Measurements from ENCODE around the gene COL4A4. TPM values are rescaled to one million over a fixed set of nuclear protein-coding genes. Genes with fewer than 3 reads are reported as not detected.

COL4A4 gene
- total and polyA plus RNA-seq, 2 of the 13 experiments (the other 11 are each of a cell fraction or from before 2014, with no cell fraction given), result not detected

GRCh38 chr2:227118353-227118752, 45.7 kb downstream of the COL4A4 start (continued):
- no peak for TF ChIP-seq ZBED4 (CRISPR knock-in tag; IDR thresholded peaks at IDR 0.05; ENCODE audit: borderline replicate concordance)
- TF ChIP-seq WIZ (CRISPR knock-in tag; IDR thresholded peaks at IDR 0.05), result no peak
- TF ChIP-seq KLF9 (CRISPR knock-in tag; IDR thresholded peaks at IDR 0.05; ENCODE audit: low read depth), result no peak
- TF ChIP-seq ZBTB1 (CRISPR knock-in tag; IDR thresholded peaks at IDR 0.05; ENCODE audit: borderline replicate concordance), result no peak

GRCh38 chr2:227117852-227118251, 46.2 kb downstream of the COL4A4 start:
- WGBS (ENCODE audit: low lambda C conversion rate), result 4% methylated on average over 3 of the region's 3 CpGs
- H3K4me3 ChIP-seq (replicated peaks in 1 of 3; ENCODE audit: insufficient read depth in 1 of 3, low read depth in 2 of 3, low read length in 3 of 3), result no peak overlapping the region
- H3K4me2 ChIP-seq (ENCODE audit: low read depth, low read length), result no peak overlapping the region
- no peaks in the 10 kb centered on the region for H3K79me2 ChIP-seq (ENCODE audit: insufficient read depth, low read length)
- CTCF ChIA-PET (ENCODE audit: low intra/inter-chr PET ratio, low total read pairs), result no interaction called here
- H3K27ac ChIP-seq (ENCODE audit: extremely low read length, insufficient read depth, low read length), result no peak overlapping the region
- ATAC-seq (no peak), FAIRE-seq (no peak), DNase-seq (ENCODE audit: low spot score) (no peak)
- in situ Hi-C loops (cut with HindIII; ENCODE audit: extremely low pct_ligation_motif_present, low pct_unique_long_range_greater_than_20kb) (no loop called here), intact Hi-C loops (cut with micrococcal nuclease; ENCODE audit: unreplicated experiment) (no loop called here)
- H3K36me3 ChIP-seq (replicated peaks in 1 of 2; ENCODE audit: control insufficient read depth in 1 of 2, insufficient read depth in 2 of 2, low read length in 2 of 2), result no peaks in the 10 kb centered on the region
- BruUV-seq (replicated peaks), result no TSS peak
- no peaks in the 10 kb centered on the region for H3K4me1 ChIP-seq (ENCODE audit: insufficient read depth, low read length)
- POLR2A ChIA-PET, result no interaction called here
- no peaks in the 10 kb centered on the region for H3K9me3 ChIP-seq (ENCODE audit: low read length)
- no peak overlapping the region for H3K9ac ChIP-seq (ENCODE audit: insufficient read depth, low read depth, low read length)
- no peaks in the 10 kb centered on the region for H3K27me3 ChIP-seq (ENCODE audit: control insufficient read depth in 1 of 2, insufficient read depth in 2 of 2, low read length in 2 of 2)
- H4K20me1 ChIP-seq (ENCODE audit: insufficient read depth, low read length), result no peaks in the 10 kb centered on the region
- no peak overlapping the region for H2AFZ ChIP-seq (ENCODE audit: low read length)
- TF ChIP-seq RORA (CRISPR knock-in tag; IDR thresholded peaks at IDR 0.05) (no peak), PATZ1 (CRISPR knock-in tag; IDR thresholded peaks at IDR 0.05) (no peak), ZNF670 (CRISPR knock-in tag; IDR thresholded peaks at IDR 0.05; ENCODE audit: borderline replicate concordance) (no peak), ESRRA (CRISPR knock-in tag; IDR thresholded peaks at IDR 0.05; ENCODE audit: low read depth) (no peak), GTF2F1 (IDR thresholded peaks at IDR 0.05; ENCODE audit: low read length) (no peak), KDM4B (CRISPR knock-in tag; IDR thresholded peaks at IDR 0.05) (no peak), MTF2 (CRISPR knock-in tag; IDR thresholded peaks at IDR 0.05; ENCODE audit: borderline replicate concordance) (no peak), ZNF136 (CRISPR knock-in tag; IDR thresholded peaks at IDR 0.05; ENCODE audit: low read depth) (no peak), ZNF839 (CRISPR knock-in tag; IDR thresholded peaks at IDR 0.05; ENCODE audit: borderline replicate concordance) (no peak), GRHL1 (CRISPR knock-in tag; conservative IDR thresholded peaks at IDR 0.05) (no peak)

All from HepG2 (cell line).